ENCODE results near the gene CRNKL1.
"Not testable (repeated sequence)": the region's sequence is repeated elsewhere in the genome, so short reads cannot be mapped to it uniquely, and the experiment has no call there.

The CRNKL1 gene

DNA sequence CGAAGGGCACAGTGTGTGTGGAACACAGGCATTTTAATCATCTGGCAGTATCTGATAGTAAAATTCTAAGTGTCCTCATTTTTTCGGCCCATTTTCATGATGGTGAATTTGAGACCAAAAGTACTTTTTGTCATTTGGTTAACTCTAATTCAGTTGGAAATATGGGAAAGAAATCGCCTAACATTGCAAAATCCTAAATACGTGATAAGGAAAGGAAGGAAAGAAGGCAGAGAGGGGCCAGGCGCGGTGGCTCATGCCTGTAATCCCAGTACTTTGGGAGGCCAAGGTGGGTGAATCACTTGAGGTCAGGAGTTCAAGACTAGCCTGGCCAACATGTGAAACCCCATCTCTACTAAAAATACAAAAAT is 48.3 kb downstream of the CRNKL1 start:
- DNase-seq, result not testable (repeated sequence)

DNA sequence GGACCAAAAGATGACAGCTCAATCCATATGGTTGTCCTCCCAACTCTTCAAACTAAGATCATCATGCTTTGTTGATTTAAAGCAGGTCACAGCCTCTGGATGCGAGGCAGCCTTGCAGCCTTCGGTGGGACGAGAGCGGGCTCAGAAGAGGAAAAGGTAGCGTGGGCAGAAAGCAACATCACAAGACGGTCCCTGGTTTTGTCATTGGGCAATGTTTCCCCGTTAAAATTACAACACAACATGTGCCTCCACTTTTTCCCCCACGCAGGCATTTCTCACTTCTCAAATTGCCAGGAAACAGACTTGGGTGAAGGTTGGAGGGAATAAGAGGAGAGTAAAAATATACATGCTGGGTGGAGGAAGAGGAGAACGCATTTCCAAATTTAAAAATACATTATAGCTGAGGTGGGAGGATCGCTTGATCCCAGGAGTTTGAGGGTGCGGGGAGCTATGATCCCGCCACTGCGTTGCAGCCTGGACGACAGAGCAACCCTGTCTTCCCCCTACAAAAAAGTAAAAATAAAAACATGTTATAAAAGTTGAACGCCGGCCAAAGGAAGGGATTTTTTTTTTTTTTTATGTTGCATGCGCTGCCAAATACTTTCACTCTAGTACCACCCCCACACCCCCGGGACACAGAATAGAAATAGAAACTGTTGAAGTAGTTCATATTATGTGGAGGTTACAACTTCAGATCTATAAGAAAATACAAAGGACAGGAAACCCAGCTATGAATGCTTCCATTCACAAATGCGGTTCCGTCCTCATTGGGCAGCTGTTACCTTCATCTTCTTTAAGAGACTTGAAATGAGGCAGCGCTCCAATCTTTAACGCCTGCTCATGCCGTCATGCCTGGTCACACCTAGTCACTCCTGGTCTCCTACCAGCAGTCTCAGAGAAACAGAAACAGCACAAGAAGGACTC is 49.0 kb downstream of the CRNKL1 start:
- DNase-seq, result peak; percentile 33 to 54

DNA sequence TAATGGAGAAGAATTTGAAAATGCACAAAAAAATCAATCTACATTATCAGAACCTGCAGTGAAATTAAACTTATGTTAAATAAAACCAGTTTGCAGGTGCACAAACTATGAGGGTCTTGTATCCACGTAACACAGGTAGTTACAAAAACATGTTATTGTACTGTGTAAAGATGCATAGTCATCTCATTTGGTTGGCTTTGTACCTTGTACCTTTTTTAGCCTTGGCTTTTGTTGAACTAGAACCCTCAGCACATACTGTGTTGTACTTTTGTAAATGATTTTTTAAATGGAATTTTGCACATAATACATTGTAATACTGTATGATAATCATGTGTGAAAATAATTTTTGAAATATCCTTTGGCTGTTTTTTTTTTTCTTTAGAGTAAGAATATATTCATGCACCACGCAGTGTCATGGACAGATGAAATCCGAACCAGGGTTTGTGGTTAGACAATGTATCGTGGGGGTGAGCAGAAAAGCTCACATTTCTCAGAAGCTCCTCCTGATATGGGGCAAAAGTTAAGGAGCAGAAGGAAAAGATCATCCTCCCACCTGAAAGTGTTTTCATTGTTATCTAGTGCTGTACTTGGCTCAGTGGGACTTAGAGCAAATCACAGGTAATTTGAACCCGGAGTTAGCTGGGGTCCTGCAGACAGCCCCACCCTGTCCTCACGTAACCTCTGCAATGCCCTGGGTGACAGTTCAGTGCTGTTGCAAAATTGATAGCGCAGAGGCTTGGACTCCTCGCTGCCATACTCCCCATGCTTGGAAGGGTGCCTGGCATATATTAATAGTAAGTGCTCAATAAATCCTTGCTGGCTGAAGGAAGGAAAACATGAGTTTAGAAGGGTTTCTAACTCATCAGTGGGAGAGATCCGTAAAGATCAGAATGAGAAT is 49.9 kb downstream of the CRNKL1 start:
- no peak for DNase-seq

DNA sequence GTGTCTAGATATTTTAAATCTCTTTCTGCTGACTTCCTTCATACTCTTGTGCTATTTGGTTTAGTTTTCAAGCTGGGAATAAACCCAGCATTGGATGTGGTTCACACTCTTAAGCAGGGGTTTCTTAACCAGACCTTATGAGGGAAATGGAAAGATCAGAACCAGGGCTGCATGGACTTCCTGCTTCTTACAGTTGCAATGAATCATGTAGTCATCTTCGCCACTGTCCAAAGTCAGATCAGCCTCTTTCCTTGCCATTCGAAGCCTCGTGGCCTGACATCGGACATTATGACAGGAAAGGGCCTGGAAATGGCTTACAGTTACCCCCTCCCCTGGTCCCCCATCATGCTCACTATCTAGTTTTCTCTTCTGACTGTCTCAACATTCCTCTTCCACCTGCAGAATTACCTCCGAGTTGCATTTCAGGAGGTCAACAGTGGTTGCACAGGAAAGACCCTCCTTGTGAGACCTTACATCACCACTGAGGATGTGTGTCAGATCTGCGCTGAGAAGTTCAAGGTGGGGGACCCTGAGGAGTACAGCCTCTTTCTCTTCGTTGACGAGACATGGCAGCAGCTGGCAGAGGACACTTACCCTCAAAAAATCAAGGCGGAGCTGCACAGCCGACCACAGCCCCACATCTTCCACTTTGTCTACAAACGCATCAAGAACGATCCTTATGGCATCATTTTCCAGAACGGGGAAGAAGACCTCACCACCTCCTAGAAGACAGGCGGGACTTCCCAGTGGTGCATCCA is 51.9 kb downstream of the CRNKL1 start:
- no peak for DNase-seq

DNA sequence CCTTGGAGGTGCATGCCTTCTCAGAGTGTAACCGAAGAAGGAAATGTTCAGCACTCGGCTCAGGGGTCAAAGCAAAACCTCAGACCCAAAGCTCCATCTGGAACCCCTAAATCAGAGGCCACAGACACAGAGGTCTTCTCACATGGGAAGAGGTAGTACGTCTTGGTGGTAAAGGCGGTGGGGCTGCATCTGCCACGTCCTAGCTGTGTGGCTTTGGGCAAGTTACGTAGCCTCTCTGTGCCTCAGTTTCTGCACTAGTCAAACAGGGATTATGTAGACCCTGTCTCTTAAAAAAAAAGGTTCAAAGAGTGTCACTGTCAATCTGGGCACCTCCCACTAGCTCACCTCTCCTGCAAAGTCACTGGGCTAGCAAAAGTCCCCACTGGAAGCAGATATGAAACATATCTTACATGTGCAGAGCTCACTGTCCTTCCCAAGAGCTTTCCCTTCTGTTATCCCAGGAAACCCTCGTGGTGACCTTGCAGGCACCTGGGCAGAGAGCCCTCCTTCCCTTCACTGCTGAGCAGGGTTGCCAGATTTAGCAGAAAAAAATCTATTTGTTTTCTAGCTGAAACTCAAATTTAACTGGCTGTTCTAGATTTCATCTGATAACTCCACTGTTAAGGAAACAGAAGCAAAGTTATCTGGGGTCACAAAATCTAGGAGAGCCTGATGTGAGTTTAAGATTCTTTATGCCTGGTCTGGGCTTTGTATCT is 53.1 kb downstream of the CRNKL1 start:
- DNase-seq, result no peak

DNA sequence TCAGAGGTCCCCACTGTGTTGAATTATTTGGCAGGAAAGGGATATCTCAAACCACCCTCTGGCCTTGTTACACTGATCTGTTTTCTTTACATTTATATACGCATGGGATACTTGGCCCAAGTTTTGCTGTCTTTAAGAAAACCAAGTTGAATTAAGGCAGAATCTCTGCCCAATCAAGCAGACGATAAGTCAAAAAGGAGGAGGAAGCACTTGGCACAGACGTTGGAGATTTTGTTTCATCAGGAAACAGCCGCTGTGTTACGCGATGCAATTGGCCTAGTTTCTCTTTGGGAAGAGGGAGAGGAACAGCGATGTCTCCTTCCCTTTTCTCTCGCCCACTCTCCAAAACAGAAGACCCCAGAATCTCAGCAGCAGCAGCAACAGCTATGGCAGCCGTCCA is 55.3 kb downstream of the CRNKL1 start:
- peak; percentile 31 to 34 for DNase-seq

DNA sequence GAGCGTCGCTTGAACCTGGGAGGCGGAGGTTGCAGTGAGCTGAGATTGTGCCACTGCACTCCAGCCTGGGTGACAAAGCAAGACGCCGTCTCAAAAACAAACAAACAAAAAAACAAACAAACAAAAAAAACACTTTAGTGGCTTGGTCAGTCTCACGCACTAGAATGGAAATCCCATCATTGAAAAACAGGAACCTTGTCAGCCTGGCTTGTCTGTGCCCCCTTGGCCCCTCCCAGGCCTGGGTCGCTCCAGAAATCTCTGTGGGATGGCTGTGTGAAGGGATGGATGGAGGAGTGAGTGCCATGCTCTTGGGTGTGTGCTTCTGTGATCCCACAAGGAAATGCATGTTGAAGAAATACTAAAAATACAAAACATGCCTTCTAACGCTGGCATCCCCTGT is 56.0 kb downstream of the CRNKL1 start:
- no peak for DNase-seq

DNA sequence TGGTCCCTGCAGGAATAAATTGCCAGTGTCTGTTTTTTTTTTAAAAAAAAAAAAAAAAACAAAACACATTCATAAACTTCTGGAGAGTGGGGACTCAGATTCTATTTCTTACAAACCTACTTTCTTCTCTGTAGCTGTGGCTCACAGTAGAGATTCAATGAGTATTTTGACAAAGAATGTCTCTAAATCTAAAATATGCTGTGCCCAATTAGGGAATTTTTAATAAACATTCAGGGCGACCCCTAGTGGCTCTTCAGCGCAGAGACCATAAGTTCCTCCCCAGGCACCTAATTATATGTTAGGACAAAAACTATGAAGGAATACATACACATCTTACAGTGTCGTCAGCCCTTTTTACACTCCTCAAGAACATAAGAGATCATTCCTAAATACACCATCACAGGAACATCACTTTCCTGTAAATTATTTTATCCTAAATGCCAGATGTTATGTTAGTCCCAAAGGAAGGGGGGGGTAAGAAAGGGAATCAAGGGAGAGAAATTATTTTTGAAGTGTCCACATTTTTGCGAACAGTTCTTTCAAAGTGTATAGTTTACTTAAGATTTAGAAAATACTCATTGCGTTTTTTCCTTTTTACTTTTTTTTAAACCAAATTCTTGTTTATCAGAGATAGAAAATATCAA is 56.9 kb downstream of the CRNKL1 start:
- DNase-seq, result peak; percentile 13 to 79

DNA sequence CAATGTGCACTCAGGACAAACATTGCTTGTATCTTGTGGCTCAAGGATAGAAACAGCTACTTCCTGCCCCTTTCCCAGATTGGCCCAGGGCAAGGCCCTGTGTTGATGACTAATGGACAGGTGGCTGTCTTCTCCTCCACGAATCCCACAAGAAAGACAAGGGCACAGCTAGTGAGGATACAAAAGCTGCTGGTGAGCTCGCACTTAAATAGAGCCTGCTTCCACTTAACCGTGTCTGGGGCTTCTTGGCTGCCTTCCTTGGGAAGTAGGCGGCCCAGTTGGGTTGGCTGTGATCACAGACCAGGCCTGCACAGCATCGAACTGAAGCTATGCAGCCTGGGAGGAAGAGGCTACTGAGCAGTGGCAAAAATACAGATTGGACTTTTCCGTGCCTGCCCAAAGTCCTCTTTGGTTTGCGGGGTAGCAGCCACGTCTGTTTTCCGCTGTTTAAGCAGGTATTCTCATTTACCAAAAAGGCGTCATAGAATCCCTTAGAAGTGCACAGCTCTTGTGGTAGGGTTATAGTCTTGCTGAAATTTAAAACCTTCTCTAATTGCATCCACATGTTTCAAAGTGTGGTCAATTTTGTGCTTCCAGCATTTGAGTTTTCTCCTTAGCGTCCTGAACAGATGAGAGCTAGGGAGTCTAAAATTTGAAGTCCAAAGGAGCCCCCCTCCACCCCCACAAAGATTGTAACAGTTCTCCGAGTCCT is 58.2 kb downstream of the CRNKL1 start:
- peak in 1 of 2 donors; percentile 44 for DNase-seq

DNA sequence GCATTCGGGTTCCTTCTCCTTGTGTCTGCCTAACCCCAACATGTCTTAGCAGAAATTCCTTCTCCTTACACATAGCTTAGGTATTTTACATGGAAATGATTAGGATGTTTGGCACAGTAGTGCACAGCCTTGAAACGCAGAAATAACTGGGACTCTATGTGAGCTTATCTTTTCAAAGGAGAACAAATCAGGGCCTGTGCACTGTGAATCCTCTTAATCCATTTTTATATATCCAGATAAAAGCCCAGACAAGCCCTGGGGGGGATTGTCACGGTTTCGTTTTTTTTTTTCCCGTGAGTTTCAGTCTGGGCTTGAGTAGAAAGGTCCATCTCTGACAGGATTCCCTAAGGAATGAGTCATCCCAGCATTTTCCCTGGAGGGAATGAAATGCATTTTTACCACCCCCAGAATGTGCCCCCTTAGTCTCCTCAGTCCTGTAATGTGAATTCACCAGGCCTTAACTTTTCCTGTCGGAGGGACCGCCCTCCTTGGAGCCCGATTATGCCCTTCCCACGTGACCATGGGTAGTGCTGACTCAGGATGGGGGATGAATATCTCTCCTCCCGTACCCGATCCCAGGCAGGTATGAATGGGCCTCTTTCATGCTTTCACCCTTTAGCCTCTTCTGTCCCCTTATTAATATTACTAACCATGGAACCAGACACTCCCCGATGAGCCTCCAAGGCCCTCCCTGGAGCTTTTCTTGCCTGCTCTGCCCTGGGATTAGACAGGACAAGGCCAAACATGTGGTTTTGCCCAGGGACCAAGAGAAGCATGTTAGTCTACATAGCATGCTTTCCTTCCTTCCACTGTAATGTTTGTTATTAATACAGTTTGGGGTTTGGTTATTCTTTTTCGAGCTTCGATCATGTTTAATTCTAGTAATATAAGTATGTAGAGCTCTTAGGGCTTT is 59.0 kb downstream of the CRNKL1 start:
- DNase-seq, result peak in 1 of 2 donors; percentile 42

DNA sequence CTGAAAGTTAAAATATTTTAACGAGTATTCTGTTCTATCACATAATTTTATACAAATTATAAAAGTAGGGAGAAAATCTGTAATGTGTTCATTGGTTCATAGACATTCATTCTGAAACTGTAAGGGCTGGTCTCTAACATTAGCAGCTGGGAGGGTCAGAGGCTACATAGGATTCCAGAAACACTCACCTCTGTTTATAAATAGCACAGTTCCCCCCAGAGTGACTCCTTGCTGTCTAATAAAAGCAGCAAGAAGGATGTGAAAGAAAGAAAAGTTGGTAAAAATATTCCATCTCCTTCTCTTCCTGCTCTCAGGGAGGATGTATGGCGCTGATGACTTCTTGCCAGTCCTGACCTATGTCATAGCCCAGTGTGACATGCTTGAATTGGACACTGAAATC is 60.4 kb downstream of the CRNKL1 start:
- DNase-seq, result no peak

DNA sequence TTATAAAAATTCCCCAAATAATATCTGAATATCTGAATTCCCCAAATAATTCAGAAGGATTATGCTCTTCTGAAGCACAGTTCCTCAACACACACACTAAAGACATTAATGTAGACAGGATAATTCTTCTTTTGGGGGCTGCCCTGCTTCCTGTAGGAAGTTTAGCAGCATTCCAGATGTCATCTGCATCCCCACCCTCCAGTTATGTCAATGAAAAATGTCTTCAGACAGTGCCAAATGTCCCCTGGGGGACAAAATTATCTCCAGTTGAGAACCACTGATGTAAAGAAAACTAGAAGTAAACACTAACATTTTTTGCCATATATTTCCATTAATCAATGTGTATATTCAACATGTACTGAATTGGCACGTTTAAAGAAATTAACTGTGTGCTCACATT is 61.0 kb downstream of the CRNKL1 start:
- DNase-seq, result no peak

DNA sequence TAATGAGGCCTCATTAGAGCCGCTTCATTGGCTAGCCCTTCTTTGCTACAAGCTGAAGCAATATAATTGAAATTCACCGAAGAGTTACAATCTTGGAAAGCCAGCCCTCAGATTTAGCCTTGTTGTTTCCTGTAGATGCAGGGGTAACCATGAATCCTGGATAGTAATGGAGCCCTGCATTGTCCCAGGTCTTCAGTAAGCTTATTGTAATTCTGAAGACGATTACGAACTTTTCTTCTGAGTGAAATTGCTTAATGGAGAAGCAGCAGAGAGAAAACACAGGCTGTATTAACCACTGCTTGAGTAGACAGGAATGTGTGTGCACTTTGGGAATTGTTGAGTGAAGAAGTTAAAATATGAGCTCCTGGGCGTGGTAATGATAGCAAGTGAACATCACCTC is 61.4 kb downstream of the CRNKL1 start:
- no peak for DNase-seq

DNA sequence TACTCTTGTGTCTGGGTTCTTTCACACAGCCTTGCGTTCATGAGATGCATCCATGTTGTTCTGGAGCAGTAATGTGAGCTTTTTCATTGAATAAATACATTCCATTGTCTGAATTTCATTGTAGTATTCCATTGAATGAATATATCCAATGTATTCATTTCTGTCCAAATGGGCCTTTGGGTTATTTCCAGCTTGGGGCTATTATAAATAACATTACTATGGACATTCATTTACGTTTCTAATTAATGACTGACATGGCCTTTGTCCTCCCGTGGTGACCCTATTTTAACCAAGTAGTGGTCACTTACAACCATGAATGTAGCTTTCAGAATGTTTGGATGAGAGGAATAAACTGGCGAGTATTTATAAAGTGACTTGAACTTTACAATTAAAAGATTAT is 65.2 kb downstream of the CRNKL1 start:
- DNase-seq, result peak in 1 of 2 donors; percentile 26

DNA sequence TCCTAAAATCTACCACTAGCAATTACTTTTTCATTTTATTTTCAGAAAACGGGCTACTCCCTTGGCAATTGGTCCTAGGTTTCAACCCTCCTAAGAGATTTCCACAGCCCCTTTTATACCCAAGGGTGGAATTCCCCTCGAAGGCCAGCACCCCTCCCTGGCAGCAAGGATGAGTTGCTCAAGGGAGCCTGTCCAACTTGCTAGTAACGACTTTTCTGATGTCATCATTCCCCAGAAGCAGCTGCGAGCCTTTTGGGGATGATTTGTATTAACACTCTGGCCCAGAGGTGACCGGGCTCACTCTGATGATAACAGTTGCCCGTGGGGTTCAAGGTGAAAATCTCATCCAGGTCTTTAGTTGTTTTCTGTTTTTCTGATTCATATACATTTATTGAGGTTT is 65.8 kb downstream of the CRNKL1 start:
- no peak for DNase-seq
